ENCODE data around the gene NDST4.

DNA sequence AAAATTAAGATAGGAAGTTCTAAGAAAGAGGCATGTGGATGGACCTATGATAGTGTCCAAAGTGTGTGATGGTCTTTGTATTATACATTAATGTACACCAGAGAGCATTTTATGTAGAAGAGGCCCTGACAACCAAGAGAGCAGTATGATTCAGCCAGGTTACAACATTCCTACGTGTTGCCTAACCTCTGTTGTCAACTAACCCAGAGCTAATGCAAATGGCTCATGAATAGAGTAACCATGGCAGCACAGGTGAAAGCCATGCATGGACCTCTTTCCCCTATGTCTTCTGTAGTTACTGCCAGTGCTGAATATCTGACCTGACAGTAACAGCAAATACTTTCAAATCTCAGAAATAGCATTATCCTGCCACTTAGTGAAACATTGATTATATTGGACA, 255.6 kb downstream of the NDST4 start:
- TF ChIP-seq, protein P1, sequence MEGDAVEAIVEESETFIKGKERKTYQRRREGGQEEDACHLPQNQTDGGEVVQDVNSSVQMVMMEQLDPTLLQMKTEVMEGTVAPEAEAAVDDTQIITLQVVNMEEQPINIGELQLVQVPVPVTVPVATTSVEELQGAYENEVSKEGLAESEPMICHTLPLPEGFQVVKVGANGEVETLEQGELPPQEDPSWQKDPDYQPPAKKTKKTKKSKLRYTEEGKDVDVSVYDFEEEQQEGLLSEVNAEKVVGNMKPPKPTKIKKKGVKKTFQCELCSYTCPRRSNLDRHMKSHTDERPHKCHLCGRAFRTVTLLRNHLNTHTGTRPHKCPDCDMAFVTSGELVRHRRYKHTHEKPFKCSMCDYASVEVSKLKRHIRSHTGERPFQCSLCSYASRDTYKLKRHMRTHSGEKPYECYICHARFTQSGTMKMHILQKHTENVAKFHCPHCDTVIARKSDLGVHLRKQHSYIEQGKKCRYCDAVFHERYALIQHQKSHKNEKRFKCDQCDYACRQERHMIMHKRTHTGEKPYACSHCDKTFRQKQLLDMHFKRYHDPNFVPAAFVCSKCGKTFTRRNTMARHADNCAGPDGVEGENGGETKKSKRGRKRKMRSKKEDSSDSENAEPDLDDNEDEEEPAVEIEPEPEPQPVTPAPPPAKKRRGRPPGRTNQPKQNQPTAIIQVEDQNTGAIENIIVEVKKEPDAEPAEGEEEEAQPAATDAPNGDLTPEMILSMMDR (conservative IDR thresholded peaks at IDR 0.05; ENCODE audit: low read depth, low read length): no peak
- no peak for TF ChIP-seq CEBPB (IDR thresholded peaks at IDR 0.05; ENCODE audit: low read depth, low read length)
